Right cardiac atrium (tissue), 5 donors: ENCODE results near the gene NSDHL. TPM values are rescaled to one million over a fixed set of nuclear protein-coding genes. Genes with fewer than 3 reads are reported as not detected.
A peak's percentile ranks its signal among the peaks of the same experiment; 100 is the strongest.
"Not testable (repeated sequence)": the region's sequence is repeated elsewhere in the genome, so short reads cannot be mapped to it uniquely, and the experiment has no call there.

Experiments used
- ATAC-seq, 2 donors: fragments of 200-7000 bp; cut with Tn5 transposase; one replicate each; pipeline versions ENCODE4 v1.8.0 to v1.9.1; 2020; ENCODE audit warnings: moderate library complexity in 2 of 2, mild to moderate bottlenecking in 1 of 2
- DNase-seq, 3 donors: peaks; one replicate each; pipeline ENCODE4 v3.0.0-alpha.2; 2020
- H3K27ac ChIP-seq: one replicate; pipeline ENCODE4 v1.5.1; 2013; ENCODE audit warnings: mild to moderate bottlenecking, low read length, control low read depth, moderate library complexity
- H3K27me3 ChIP-seq: one replicate; pipeline ENCODE4 v1.6.1; 2013; ENCODE audit not compliant: control insufficient read depth, insufficient read depth
- H3K4me1 ChIP-seq: one replicate; pipeline ENCODE4 v1.6.1; 2013; ENCODE audit warnings: low read length; ENCODE audit not compliant: control insufficient read depth, insufficient read depth
- H3K4me3 ChIP-seq: one replicate; pipeline ENCODE4 v1.5.1; 2013; ENCODE audit warnings: low read length, control low read depth
- H3K9me3 ChIP-seq: one replicate; pipeline ENCODE4 v1.6.1; 2013; ENCODE audit warnings: low read length; ENCODE audit not compliant: control insufficient read depth
- WGBS: extraction: QIAGEN DNeasy Blood & Tissue Kit; methylation state at CpG from one replicate; pipeline ENCODE4 v1.1.7; 2013; 5-methylcytosine and 5-hydroxymethylcytosine counted together
- intact Hi-C, 4 donors: fragments of 100-400 bp; cut with DNase I; formaldehyde crosslinking; loops; one replicate each; pipeline versions ENCODE4 v1.11.0 to v1.14.0; 2022 to 2023
- polyA plus RNA-seq: library from polyadenylated mRNA; stranded (reverse); fragments of 200-250 nt; gene quantifications from one replicate; pipeline ENCODE4 v1.2.3, GENCODE V29; 2013
- total RNA-seq, 4 donors: library from RNA; stranded (reverse); fragmentation: NEBNext Ultra II Directional; extraction: Animal tissue kit (Norgen Biotek cat#: 25700); gene quantifications; one replicate each; pipeline ENCODE4 v1.2.1, GENCODE V29; 2021
- donor health status: healthy with polysubstance abuse.
- donor health status: DM: no; HTN: yes; CAD: no.
- donor health status: DM: no; HTN: no; CAD: no.
- donor health status: DM: no; HTN: yes; CAD: no; lungs with severe emphysema.
- donor health status: DM: yes; HTN: yes; CAD: no.

Gene NSDHL
- total and polyA plus RNA-seq, 5 donors, result 24.9 to 33.1 (median 30.7) TPM

GRCh38 chrX:152904151-152905080 is 73.6 kb downstream of the NSDHL start:
- DNase-seq (peak in 2 of 3 donors; percentile 66 to 77), ATAC-seq (peak in 1 of 2 donors; percentile 46)
- Histone ChIP-seq H3K4me1 (no peaks in the 10 kb centered on the region), H3K27me3 (no peaks in the 10 kb centered on the region), H3K27ac (no peak overlapping the region), H3K4me3 (no peak overlapping the region), H3K9me3 (no peaks in the 10 kb centered on the region)
- intact Hi-C loops, result no loop called here
- WGBS, result 24% methylated on average over 20 of the region's 20 CpGs

GRCh38 chrX:152905081-152905420 is 74.2 kb downstream of the NSDHL start:
- H3K4me3 ChIP-seq, result no peak overlapping the region
- H3K27ac ChIP-seq, result no peak overlapping the region
- peak in 2 of 3 donors; percentile 55 to 61 for DNase-seq
- no peaks in the 10 kb centered on the region for H3K27me3 ChIP-seq
- H3K4me1 ChIP-seq, result no peaks in the 10 kb centered on the region
- intact Hi-C loops, result no loop called here
- H3K9me3 ChIP-seq, result no peaks in the 10 kb centered on the region
- 75% methylated on average over 8 of the region's 8 CpGs for WGBS
- no peak for ATAC-seq

- Histone ChIP-seq H3K9me3 (no peaks in the 10 kb centered on the region), H3K4me3 (no peak overlapping the region), H3K27me3 (no peaks in the 10 kb centered on the region), H3K4me1 (no peaks in the 10 kb centered on the region), H3K27ac (no peak overlapping the region)
- peak in 1 of 3 donors; percentile 5 for DNase-seq
- ATAC-seq, result no peak
- 45% methylated on average over 17 of the region's 17 CpGs for WGBS
- intact Hi-C loops, result no loop called here
These were observed 76.3 kb downstream of the NSDHL start for GRCh38 chrX:152907084-152907651.

- DNase-seq (peak in 1 of 3 donors; percentile 30), ATAC-seq (no peak)
- H3K27me3 ChIP-seq, result no peaks in the 10 kb centered on the region
- no peak overlapping the region for H3K4me3 ChIP-seq
- no peaks in the 10 kb centered on the region for H3K9me3 ChIP-seq
- H3K4me1 ChIP-seq, result no peaks in the 10 kb centered on the region
- 86% methylated on average over 14 of the region's 14 CpGs for WGBS
- intact Hi-C loops, result no loop called here
- H3K27ac ChIP-seq, result no peak overlapping the region
These were observed 77.6 kb downstream of the NSDHL start for GRCh38 chrX:152908486-152908885.

- ATAC-seq, intact Hi-C loops, H3K4me1 ChIP-seq, H3K27me3 ChIP-seq, H3K9me3 ChIP-seq, H3K4me3 ChIP-seq, DNase-seq, H3K27ac ChIP-seq: not testable (repeated sequence)
- whole genome bisulfite sequencing, result 91% methylated on average over 7 of the region's 7 CpGs
These were observed 79.2 kb downstream of the NSDHL start for GRCh38 chrX:152910018-152910417.

- ATAC-seq, result no peak
- no peaks in the 10 kb centered on the region for H3K27me3 ChIP-seq
- no peak overlapping the region for H3K27ac ChIP-seq
- no peaks in the 10 kb centered on the region for H3K4me1 ChIP-seq
- H3K9me3 ChIP-seq, result no peaks in the 10 kb centered on the region
- intact Hi-C loops, result no loop called here
- 64% methylated on average over 4 of the region's 4 CpGs for WGBS
- no peak for DNase-seq
- no peak overlapping the region for H3K4me3 ChIP-seq
These were observed 81.2 kb downstream of the NSDHL start for GRCh38 chrX:152912106-152912505.

GRCh38 chrX:152912641-152913040 is 81.8 kb downstream of the NSDHL start:
- no peak overlapping the region for H3K4me3 ChIP-seq
- no peaks in the 10 kb centered on the region for H3K4me1 ChIP-seq
- H3K27ac ChIP-seq, result no peak overlapping the region
- H3K27me3 ChIP-seq, result no peaks in the 10 kb centered on the region
- no peak for DNase-seq
- intact Hi-C loops, result no loop called here
- 68% methylated on average over 7 of the region's 7 CpGs for WGBS
- no peak for ATAC-seq
- H3K9me3 ChIP-seq, result no peaks in the 10 kb centered on the region

- H3K27ac ChIP-seq, result no peak overlapping the region
- intact Hi-C loops, result no loop called here
- no peak for DNase-seq
- H3K4me1 ChIP-seq, result no peaks in the 10 kb centered on the region
- no peaks in the 10 kb centered on the region for H3K9me3 ChIP-seq
- no peaks in the 10 kb centered on the region for H3K27me3 ChIP-seq
- WGBS, result 79% methylated on average over 10 of the region's 10 CpGs
- H3K4me3 ChIP-seq, result no peak overlapping the region
- ATAC-seq, result no peak
These were observed 82.5 kb downstream of the NSDHL start for GRCh38 chrX:152913346-152913745.

GRCh38 chrX:152913910-152914309 is 83.0 kb downstream of the NSDHL start:
- no peaks in the 10 kb centered on the region for H3K9me3 ChIP-seq
- no peak overlapping the region for H3K27ac ChIP-seq
- WGBS, result 71% methylated on average over 6 of the region's 6 CpGs
- DNase-seq (no peak), ATAC-seq (peak in 1 of 2 donors; percentile 12)
- intact Hi-C loops, result no loop called here
- H3K4me3 ChIP-seq, result no peak overlapping the region
- H3K4me1 ChIP-seq, result no peaks in the 10 kb centered on the region
- H3K27me3 ChIP-seq, result no peaks in the 10 kb centered on the region

- no peak overlapping the region for H3K4me3 ChIP-seq
- intact Hi-C loops, result no loop called here
- H3K27me3 ChIP-seq, result no peaks in the 10 kb centered on the region
- no peak overlapping the region for H3K27ac ChIP-seq
- no peaks in the 10 kb centered on the region for H3K4me1 ChIP-seq
- no peaks in the 10 kb centered on the region for H3K9me3 ChIP-seq
- peak in 1 of 2 donors; percentile 49 for ATAC-seq
- WGBS, result 41% methylated on average over 13 of the region's 13 CpGs
- DNase-seq, result no peak
These were observed 84.8 kb downstream of the NSDHL start for GRCh38 chrX:152915541-152916241.
